Activated CD4-positive, alpha-beta memory T cell treated with anti-CD3 and anti-CD28 coated beads for 36 hours (primary cell): ENCODE results near the gene PARP15. TPM values are rescaled to one million over a fixed set of nuclear protein-coding genes. Genes with fewer than 3 reads are reported as not detected.
"Not testable (repeated sequence)": the region's sequence is repeated elsewhere in the genome, so short reads cannot be mapped to it uniquely, and the experiment has no call there.

Experiments used
- CTCF ChIA-PET: fragments of 350-600 bp; sonication (Branson Sonifier 250); formaldehyde crosslinking; loops from one replicate; lab custom pipeline; 2021; ENCODE audit warnings: antibody characterized with exemption, inconsistent platforms; lab: Charles Lee
- POLR2A ChIA-PET: fragments of 350-600 bp; sonication (Branson Sonifier 250); formaldehyde crosslinking; loops from one replicate; lab custom pipeline; 2021; ENCODE audit warnings: antibody characterized with exemption; lab: Charles Lee
- DNase-seq: peaks from one replicate; pipeline ENCODE4 v3.0.0-alpha.2; 2020
- H3K27ac Mint-ChIP-seq: one replicate; pipeline ENCODE4 v1.8.0; 2021; ENCODE audit warnings: mixed read lengths
- H3K27me3 Mint-ChIP-seq: one replicate; pipeline ENCODE4 v1.8.0; 2021; ENCODE audit warnings: mixed read lengths
- H3K36me3 Mint-ChIP-seq: one replicate; pipeline ENCODE4 v1.8.0; 2021; ENCODE audit warnings: mixed read lengths
- H3K4me1 Mint-ChIP-seq: one replicate; pipeline ENCODE4 v1.8.0; 2021; ENCODE audit warnings: low read depth, mixed read lengths
- H3K4me3 Mint-ChIP-seq: one replicate; pipeline ENCODE4 v1.8.0; 2021; ENCODE audit warnings: mild to moderate bottlenecking, mixed read lengths
- H3K9me3 Mint-ChIP-seq: one replicate; pipeline ENCODE4 v1.8.0; 2021; ENCODE audit warnings: mixed read lengths
- intact Hi-C: fragments of 100-400 bp; cut with micrococcal nuclease; formaldehyde crosslinking; loops from one replicate; pipeline ENCODE4 v1.15.1; 2023
- total RNA-seq, 2 experiments: library from RNA; stranded (reverse); gene quantifications; one replicate each; pipeline ENCODE4 v1.2.3, GENCODE V29; 2021

Gene PARP15
- total RNA-seq, 2 experiments from 2014 or later = 9.1 to 11.0 TPM

DNA sequence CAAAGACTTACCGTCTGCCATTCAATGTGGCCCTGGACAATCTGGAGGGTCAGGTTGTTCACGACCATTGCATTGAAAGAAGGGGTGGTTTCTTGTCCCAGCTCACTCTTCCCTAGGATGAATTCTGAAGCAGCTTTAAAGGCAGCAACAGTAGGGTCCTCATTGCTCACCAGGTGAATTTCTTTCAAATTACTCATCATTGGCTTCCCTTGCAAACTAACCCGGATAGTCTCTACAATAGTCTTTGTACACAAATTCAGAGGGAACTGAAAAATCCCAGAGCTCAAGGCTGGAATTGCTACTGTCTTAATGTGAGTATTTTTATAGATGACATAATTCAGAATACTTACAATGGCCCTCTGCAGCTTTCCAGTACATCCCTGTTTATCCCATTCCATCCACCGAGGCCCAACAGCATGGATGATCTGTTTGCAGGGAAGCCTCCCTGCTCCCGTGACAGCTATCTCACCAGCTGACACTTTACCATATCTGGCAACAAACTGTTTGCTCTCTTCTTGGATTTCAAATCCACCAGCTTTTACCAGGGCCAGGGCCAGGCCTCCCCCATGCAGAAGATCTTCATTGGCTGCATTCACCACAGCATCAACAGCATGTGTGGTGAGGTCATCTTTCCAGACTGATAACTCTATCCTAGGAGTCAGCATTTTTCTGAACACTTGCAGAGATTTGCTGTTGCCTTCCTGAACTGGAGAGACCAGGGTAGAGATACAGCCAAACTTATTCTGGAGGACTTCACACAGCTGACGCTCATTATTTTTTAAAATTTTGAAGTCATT lies 22.0 kb upstream of the PARP15 start:
- Mint-ChIP-seq H3K9me3 (no peaks in the 10 kb centered on the region), H3K36me3 (peaks cover 58% of the 10 kb centered on the region), H3K27ac (no peak overlapping the region), H3K4me1 (peaks cover 7% of the 10 kb centered on the region), H3K27me3 (no peaks in the 10 kb centered on the region), H3K4me3 (no peak overlapping the region)
- CTCF ChIA-PET = interaction anchor here (13.3 kb wide), 1 partner anchor 123 kb away, joined by 230 read pairs; the partner anchor contains the start of gene PARP14
- intact Hi-C loops = no loop called here
- POLR2A ChIA-PET = no interaction called here
- no peak for DNase-seq

DNA sequence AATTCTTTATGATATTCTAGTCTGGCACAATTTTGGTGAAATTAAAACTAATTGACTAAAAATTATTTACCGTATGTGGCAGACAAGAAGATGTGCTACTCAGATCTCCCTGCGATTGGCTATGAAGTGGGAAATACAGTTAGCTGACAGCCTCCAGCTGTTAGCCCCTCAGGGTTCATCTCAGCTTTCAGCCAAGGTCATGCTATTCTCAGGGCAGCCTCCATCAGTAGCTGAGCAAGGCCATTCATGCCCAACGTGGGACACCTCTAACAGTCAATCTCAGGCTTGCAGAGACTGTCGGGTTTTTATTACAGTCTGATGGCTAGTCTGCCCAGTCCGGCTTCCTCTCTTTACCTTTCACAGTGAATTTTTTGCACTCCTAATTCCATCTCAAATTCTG lies 20.1 kb upstream of the PARP15 start:
- no peaks in the 10 kb centered on the region for H3K27me3 Mint-ChIP-seq
- H3K36me3 Mint-ChIP-seq = peaks cover 49% of the 10 kb centered on the region
- intact Hi-C loops = no loop called here
- no peaks in the 10 kb centered on the region for H3K9me3 Mint-ChIP-seq
- DNase-seq = no peak
- H3K4me3 Mint-ChIP-seq = no peak overlapping the region
- H3K4me1 Mint-ChIP-seq = peaks cover 21% of the 10 kb centered on the region
- POLR2A ChIA-PET = interaction anchor here (0.6 to 3.5 kb wide), 2 partner anchors 122 to 155 kb away, joined by 3 to 15 read pairs; partner anchors contain the start of gene PARP14
- H3K27ac Mint-ChIP-seq = no peak overlapping the region
- CTCF ChIA-PET = interaction anchor here (0.7 to 13.3 kb wide), 2 partner anchors 44 to 121 kb away, joined by 4 to 230 read pairs; partner anchors contain the start of gene PARP14

DNA sequence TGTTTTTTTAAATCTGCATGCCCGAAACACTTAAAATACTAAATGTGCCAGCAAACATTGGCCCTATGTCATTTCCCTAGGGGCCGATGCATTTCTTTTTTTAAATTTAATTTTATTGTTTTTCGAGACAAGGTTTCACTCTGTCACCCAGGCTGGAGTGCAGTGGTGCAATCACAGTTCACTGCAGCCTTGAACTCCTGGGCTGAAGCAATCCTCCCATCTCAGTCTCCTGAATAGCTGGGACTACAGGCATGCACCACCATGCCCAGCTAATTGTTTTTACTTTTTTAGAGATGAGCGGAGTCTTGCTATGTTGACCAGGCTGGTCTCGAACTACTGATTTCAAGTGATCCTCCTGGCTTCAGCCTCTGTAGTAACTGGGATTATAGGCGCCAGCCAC lies 18.8 kb upstream of the PARP15 start:
- Mint-ChIP-seq H3K27ac (no peak overlapping the region), H3K36me3 (peaks cover 45% of the 10 kb centered on the region), H3K27me3 (no peaks in the 10 kb centered on the region), H3K9me3 (no peaks in the 10 kb centered on the region), H3K4me3 (no peak overlapping the region), H3K4me1 (peaks cover 31% of the 10 kb centered on the region)
- CTCF ChIA-PET = interaction anchor here (0.7 to 13.3 kb wide), 6 partner anchors 9 to 174 kb away, joined by 3 to 230 read pairs (median 4); partner anchors contain the start of genes FAM162A and PARP14
- intact Hi-C loops = no loop called here
- no peak for DNase-seq
- POLR2A ChIA-PET = interaction anchor here (3.5 kb wide), 1 partner anchor 121 kb away, joined by 15 read pairs; the partner anchor contains the start of gene PARP14

DNA sequence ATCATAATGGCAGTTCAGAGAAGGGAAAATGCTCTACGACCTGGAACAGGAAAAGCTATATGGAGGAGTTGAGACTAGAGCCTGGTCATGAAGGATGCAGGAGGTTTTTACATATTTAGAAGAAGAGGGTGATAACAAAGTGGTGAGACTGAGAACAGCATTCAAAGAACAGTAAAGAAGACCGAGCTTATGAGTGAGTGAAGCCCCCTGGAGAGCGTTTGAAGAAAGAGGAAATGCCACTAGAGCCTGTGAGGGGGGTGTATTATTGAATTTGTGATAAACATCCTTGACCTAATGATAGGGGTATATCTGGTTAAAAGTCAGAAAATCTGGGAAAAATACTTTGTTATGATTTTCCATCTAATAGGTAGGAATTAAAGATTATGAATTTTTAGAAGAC lies 17.5 kb upstream of the PARP15 start:
- Mint-ChIP-seq H3K36me3 (peaks cover 42% of the 10 kb centered on the region), H3K4me3 (no peak overlapping the region), H3K27me3 (no peaks in the 10 kb centered on the region), H3K9me3 (no peaks in the 10 kb centered on the region), H3K4me1 (peaks cover 34% of the 10 kb centered on the region), H3K27ac (no peak overlapping the region)
- ChIA-PET POLR2A (interaction anchor here (3.5 kb wide), 1 partner anchor 120 kb away, joined by 15 read pairs; the partner anchor contains the start of gene PARP14), CTCF (interaction anchor here (0.9 to 13.3 kb wide), 6 partner anchors 11 to 144 kb away, joined by 3 to 230 read pairs (median 4); partner anchors contain the start of gene PARP14)
- intact Hi-C loops = loop anchor here (1.0 to 10.0 kb wide), 3 partner anchors 119 to 725 kb away; partner anchors contain the start of genes EAF2, HSPBAP1 and IQCB1
- no peak for DNase-seq

DNA sequence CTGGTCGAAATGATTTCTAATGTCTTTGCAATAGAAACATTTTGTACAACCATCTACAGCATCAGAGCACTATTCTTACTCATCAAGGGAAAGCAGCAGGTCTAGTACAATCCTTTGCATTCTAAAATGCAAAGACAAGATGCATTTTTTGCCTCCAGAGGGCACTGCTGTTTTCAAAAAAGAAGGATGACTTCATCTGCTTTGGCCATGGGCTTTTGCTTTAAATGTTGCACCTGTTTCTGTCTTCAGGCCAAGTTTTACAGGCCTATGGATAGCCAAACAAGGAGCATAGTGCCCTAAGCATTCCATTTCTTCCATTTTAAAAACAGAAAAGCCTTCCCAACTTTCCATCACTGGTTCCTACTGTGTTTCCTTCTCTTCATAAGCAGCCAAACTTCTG lies 16.8 kb upstream of the PARP15 start:
- Mint-ChIP-seq H3K27ac (peak overlapping the region; percentile 1), H3K27me3 (no peaks in the 10 kb centered on the region), H3K36me3 (peaks cover 37% of the 10 kb centered on the region), H3K4me1 (peaks cover 39% of the 10 kb centered on the region), H3K4me3 (no peak overlapping the region), H3K9me3 (no peaks in the 10 kb centered on the region)
- ChIA-PET CTCF (interaction anchor here (0.9 to 13.3 kb wide), 9 partner anchors 10 to 168 kb away, joined by 3 to 230 read pairs (median 4); partner anchors contain the start of gene PARP14), POLR2A (interaction anchor here (0.6 to 1.3 kb wide), 2 partner anchors 18 to 119 kb away, joined by 4 read pairs; no protein-coding TSS in a partner anchor)
- intact Hi-C loops = loop anchor here (1.0 to 10.0 kb wide), 3 partner anchors 119 to 726 kb away; partner anchors contain the start of genes EAF2, HSPBAP1 and IQCB1
- peak; percentile 60 for DNase-seq

DNA sequence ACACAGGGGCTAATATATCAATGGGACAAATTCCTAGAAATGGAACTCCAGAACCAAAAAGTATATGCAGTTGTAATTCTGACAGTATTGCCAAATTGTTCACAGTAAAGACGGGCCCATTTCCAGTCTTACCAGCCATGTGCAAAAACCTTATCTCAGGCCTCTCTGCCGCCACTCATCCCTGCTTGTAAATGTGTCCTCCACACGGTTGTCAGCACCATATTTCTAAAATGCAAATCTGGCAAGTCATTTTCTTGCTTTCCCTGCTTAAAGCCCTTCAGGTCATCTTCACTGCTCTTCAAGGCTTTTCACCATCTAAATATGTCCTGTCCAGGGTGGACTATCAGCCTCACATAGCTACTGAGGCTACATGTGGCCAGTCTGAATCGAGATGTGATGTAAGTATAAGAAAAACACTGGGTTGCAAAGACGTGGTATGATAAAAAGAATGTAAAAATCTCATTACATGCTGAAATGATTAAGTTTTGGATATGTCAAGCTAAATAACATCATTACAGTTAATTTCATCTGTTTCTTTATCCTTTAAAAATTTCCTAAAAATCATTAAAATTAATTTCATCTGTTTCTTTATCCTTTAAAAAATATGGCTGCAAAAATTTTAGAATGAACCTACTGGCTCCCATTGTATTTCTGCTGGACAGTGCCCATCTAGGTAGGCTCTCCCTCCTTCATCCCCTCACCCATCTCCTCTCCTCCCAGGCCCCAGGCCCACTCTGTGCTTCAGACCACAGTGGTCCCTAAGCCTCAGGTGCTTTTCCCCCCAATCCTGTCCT lies 14.3 kb upstream of the PARP15 start:
- Mint-ChIP-seq H3K36me3 (peaks cover 39% of the 10 kb centered on the region), H3K9me3 (no peaks in the 10 kb centered on the region), H3K27ac (peak overlapping the region; percentile 97), H3K4me3 (peak overlapping the region; percentile 92), H3K27me3 (no peaks in the 10 kb centered on the region), H3K4me1 (peaks cover 55% of the 10 kb centered on the region)
- ChIA-PET POLR2A (no interaction called here), CTCF (interaction anchor here (0.6 to 13.3 kb wide), 2 partner anchors 37 to 116 kb away, joined by 3 to 230 read pairs; partner anchors contain the start of gene PARP14)
- no peak for DNase-seq
- intact Hi-C loops = loop anchor here (5.0 to 10.0 kb wide), 2 partner anchors 229 to 728 kb away; partner anchors contain the start of genes EAF2, HSPBAP1 and IQCB1

DNA sequence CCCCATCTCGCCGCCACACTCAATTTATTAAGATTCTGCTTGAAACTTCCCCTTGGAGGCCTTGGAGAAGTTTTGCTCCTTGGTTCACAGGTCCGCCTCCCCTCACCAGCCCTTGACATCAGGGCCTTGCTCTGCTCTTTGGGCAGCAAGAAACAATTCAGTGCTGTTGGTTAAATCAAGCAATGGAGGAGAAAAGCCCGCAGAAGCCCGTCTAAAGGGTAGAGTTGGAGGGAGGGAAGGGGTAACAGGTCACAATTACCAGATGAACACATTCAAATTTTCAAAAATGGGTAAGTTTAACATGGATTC lies 13.8 kb upstream of the PARP15 start:
- Mint-ChIP-seq H3K27ac (peak overlapping the region; percentile 97), H3K27me3 (no peaks in the 10 kb centered on the region), H3K36me3 (peaks cover 42% of the 10 kb centered on the region), H3K4me1 (peaks cover 61% of the 10 kb centered on the region), H3K9me3 (no peaks in the 10 kb centered on the region), H3K4me3 (peak overlapping the region; percentile 92)
- CTCF ChIA-PET = interaction anchor here (1.0 to 13.3 kb wide), 2 partner anchors 115 to 179 kb away, joined by 3 to 230 read pairs; partner anchors contain the start of genes FAM162A and PARP14
- POLR2A ChIA-PET = interaction anchor here (0.5 to 2.6 kb wide), 9 partner anchors 13 to 147 kb away, joined by 3 to 16 read pairs (median 5); partner anchors contain the start of genes PARP14, PARP15 and WDR5B
- intact Hi-C loops = loop anchor here (1.0 to 10.0 kb wide), 6 partner anchors 13 to 729 kb away; partner anchors contain the start of genes EAF2, HSPBAP1, IQCB1 and KPNA1
- DNase-seq = peak; percentile 24

DNA sequence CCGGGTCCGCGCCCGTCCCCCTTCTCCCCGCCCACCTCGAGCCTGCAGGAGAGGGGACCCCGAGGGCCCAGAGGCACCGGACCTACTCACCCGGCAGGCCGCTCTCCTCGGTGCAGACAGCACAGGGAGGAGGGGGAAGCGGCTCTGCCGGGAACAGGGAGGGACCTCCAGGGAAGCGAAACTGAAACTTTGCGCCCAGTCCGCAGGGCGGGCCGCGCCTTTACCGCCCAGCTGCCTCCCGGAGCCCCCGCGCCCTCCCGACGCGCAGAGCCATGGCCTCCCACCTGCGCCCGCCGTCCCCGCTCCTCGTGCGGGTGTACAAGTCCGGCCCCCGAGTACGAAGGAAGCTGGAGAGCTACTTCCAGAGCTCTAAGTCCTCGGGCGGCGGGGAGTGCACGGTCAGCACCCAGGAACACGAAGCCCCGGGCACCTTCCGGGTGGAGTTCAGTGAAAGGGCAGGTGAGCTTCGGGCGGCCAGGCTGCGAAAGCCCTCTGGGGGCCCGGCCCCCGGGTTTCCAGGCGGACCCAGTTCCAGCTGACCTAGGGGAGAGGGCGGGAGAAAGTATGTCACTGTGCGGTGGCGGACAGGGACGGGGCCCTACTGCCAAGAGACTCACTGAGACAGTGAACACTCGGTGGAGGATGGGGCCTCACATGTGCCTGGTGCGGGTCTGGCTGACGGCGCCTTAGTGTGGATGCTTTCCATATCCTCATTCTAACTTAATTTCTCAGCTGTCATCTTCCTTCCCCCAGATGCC lies 13.1 kb upstream of the PARP15 start, which contains the start of the genes DTX3L and PARP9:
TSS of gene DTX3L (plus strand) at position 184 of the 758 bp plus-strand sequence. CDS start at position 273, 89 bp downstream.
TSS of gene PARP9 (minus strand) at position 146 of the 758 bp plus-strand sequence. CDS start 4,680 bp downstream, outside the sequence.
- DNase-seq = peak; percentile 88
- CTCF ChIA-PET = interaction anchor here (0.9 to 13.3 kb wide), 4 partner anchors 105 to 180 kb away, joined by 3 to 230 read pairs (median 4); partner anchors contain the start of genes FAM162A and PARP14
- Mint-ChIP-seq H3K4me1 (peaks cover 67% of the 10 kb centered on the region), H3K36me3 (peaks cover 43% of the 10 kb centered on the region), H3K9me3 (no peaks in the 10 kb centered on the region), H3K4me3 (peak within 1 kb of the TSS; percentile 92), H3K27me3 (no peaks in the 10 kb centered on the region), H3K27ac (peak within 1 kb of the TSS; percentile 97)
- intact Hi-C loops = loop anchor here (1.0 to 10.0 kb wide), 6 partner anchors 12 to 730 kb away; partner anchors contain the start of genes EAF2, HSPBAP1, IQCB1 and KPNA1
- POLR2A ChIA-PET = interaction anchor here (0.5 to 2.6 kb wide), 12 partner anchors 11 to 148 kb away, joined by 3 to 16 read pairs (median 4); partner anchors contain the start of genes KPNA1, PARP14, PARP15 and WDR5B

DNA sequence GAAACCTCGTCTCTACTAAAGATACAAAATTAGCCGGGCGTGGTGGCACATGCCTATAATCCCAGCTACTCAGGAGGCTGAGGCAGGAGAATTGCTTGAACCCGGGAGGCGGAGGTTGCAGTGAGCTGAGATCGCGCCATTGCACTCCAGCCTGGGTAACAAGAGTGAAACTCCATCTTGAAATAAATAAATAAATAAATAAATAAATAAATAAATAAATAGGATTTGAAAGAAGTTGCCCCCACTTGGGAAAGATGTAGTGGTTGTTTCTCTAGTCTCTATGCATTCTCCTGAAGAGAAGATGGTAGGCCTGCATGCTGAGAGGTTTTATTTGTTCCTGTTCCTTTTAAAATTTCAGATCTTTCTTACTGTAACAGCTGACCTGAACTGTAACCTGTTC lies 9.3 kb upstream of the PARP15 start:
- ChIA-PET CTCF (interaction anchor here (2.6 kb wide), 1 partner anchor 111 kb away, joined by 10 read pairs; no protein-coding TSS in a partner anchor), POLR2A (interaction anchor here (1.4 kb wide), 1 partner anchor 112 kb away, joined by 5 read pairs; the partner anchor contains the start of gene PARP14)
- not testable (repeated sequence) for H3K4me3 Mint-ChIP-seq, H3K27me3 Mint-ChIP-seq, H3K9me3 Mint-ChIP-seq, DNase-seq
- H3K4me1 Mint-ChIP-seq = peaks cover 65% of the 10 kb centered on the region
- peaks cover 60% of the 10 kb centered on the region for H3K36me3 Mint-ChIP-seq
- H3K27ac Mint-ChIP-seq = peak overlapping the region; percentile 40
- intact Hi-C loops = loop anchor here (10.0 kb wide), 1 partner anchor 733 kb away; the partner anchor contains the start of genes EAF2 and IQCB1

DNA sequence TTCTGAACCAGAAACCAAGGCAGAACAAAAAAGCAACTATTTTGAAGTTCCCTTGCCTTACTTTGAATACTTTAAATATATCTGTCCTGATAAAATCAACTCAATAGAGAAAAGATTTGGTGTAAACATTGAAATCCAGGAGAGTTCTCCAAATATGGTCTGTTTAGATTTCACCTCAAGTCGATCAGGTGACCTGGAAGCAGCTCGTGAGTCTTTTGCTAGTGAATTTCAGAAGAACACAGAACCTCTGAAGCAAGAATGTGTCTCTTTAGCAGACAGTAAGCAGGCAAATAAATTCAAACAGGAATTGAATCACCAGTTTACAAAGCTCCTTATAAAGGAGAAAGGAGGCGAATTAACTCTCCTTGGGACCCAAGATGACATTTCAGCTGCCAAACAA lies 8.7 kb upstream of the PARP15 start:
- Mint-ChIP-seq H3K4me1 (peaks cover 67% of the 10 kb centered on the region), H3K27ac (peak overlapping the region; percentile 40), H3K4me3 (no peak overlapping the region), H3K36me3 (peaks cover 57% of the 10 kb centered on the region), H3K9me3 (no peaks in the 10 kb centered on the region), H3K27me3 (no peaks in the 10 kb centered on the region)
- DNase-seq = no peak
- intact Hi-C loops = loop anchor here (10.0 kb wide), 1 partner anchor 734 kb away; the partner anchor contains the start of genes EAF2 and IQCB1
- ChIA-PET CTCF (interaction anchor here (2.6 kb wide), 1 partner anchor 110 kb away, joined by 10 read pairs; no protein-coding TSS in a partner anchor), POLR2A (interaction anchor here (1.4 kb wide), 1 partner anchor 112 kb away, joined by 5 read pairs; the partner anchor contains the start of gene PARP14)
